Activated CD4-positive, CD25-positive, alpha-beta regulatory T cell treated with anti-CD3 and anti-CD28 coated beads, Interleukin-2, amount 50 U/mL, for 16 hours (primary cell): Measurements from ENCODE around the gene PXMP4.

Source experiments
- DNase-seq: peaks from one replicate; pipeline ENCODE4 v3.0.0-alpha.2; 2020; ENCODE audit warnings: low read depth, low spot score

Gene PXMP4

GRCh38 chr20:33684533-33685327 is 35.4 kb downstream of the PXMP4 start:
- no peak for DNase-seq

GRCh38 chr20:33681728-33682353 is 38.3 kb downstream of the PXMP4 start:
- DNase-seq: no peak

GRCh38 chr20:33681288-33681687 is 38.8 kb downstream of the PXMP4 start:
- DNase-seq: no peak

- no peak for DNase-seq
Measured at GRCh38 chr20:33680686-33681085, 39.4 kb downstream of the PXMP4 start.

- DNase-seq: no peak
Measured at GRCh38 chr20:33679758-33680485, 40.2 kb downstream of the PXMP4 start.

- DNase-seq: no peak
Measured at GRCh38 chr20:33677991-33678702, 42.0 kb downstream of the PXMP4 start.

GRCh38 chr20:33676652-33677645 is 43.2 kb downstream of the PXMP4 start:
- DNase-seq: no peak

GRCh38 chr20:33676121-33676520 is 44.0 kb downstream of the PXMP4 start:
- DNase-seq: no peak

- no peak for DNase-seq
Measured at GRCh38 chr20:33675136-33675959, 44.8 kb downstream of the PXMP4 start.

GRCh38 chr20:33674294-33675135 is 45.6 kb downstream of the PXMP4 start, which contains the start of gene NECAB3:
Gene NECAB3, minus strand, starts transcription at chr20:33674428. Its CDS starts 76 bp downstream, at chr20:33674352.
- no peak for DNase-seq

- DNase-seq: no peak
Measured at GRCh38 chr20:33673410-33674293, 46.5 kb downstream of the PXMP4 start.

GRCh38 chr20:33673114-33673409 is 47.0 kb downstream of the PXMP4 start:
- no peak for DNase-seq

- no peak for DNase-seq
Measured at GRCh38 chr20:33672426-33673113, 47.5 kb downstream of the PXMP4 start.

- no peak for DNase-seq
Measured at GRCh38 chr20:33671573-33672288, 48.4 kb downstream of the PXMP4 start.

GRCh38 chr20:33670715-33671499 is 49.2 kb downstream of the PXMP4 start:
- DNase-seq: no peak
